Embryonic facial prominence (tissue), 1 donor: Measurements from ENCODE around the gene PALLD.

ENCODE experiments used
- DNase-seq: peaks from one replicate; pipeline ENCODE4 v3.0.0-alpha.2; 2016; ENCODE audit errors: extremely low spot score

The PALLD gene

GRCh38 chr4:168830777-168831512, 334.1 kb downstream of the PALLD start:
- DNase-seq, result no peak

- no peak for DNase-seq
Observed at GRCh38 chr4:168831585-168831918, 334.7 kb downstream of the PALLD start.

GRCh38 chr4:168831919-168832762, 335.3 kb downstream of the PALLD start:
- peak; percentile 72 for DNase-seq

- DNase-seq, result no peak
Observed at GRCh38 chr4:168832763-168833575, 336.1 kb downstream of the PALLD start.

GRCh38 chr4:168833881-168834280, 337.0 kb downstream of the PALLD start:
- no peak for DNase-seq

GRCh38 chr4:168835880-168836454, 339.1 kb downstream of the PALLD start:
- DNase-seq, result no peak

- no peak for DNase-seq
Observed at GRCh38 chr4:168836490-168836889, 339.6 kb downstream of the PALLD start.

- no peak for DNase-seq
Observed at GRCh38 chr4:168837922-168838321, 341.1 kb downstream of the PALLD start.

- no peak for DNase-seq
Observed at GRCh38 chr4:168839758-168840391, 343.0 kb downstream of the PALLD start.

- no peak for DNase-seq
Observed at GRCh38 chr4:168840392-168840763, 343.5 kb downstream of the PALLD start.

GRCh38 chr4:168841000-168841671, 344.3 kb downstream of the PALLD start:
- DNase-seq, result no peak

GRCh38 chr4:168841672-168842019, 344.8 kb downstream of the PALLD start:
- no peak for DNase-seq

- no peak for DNase-seq
Observed at GRCh38 chr4:168842186-168842585, 345.3 kb downstream of the PALLD start.

GRCh38 chr4:168843635-168844034, 346.8 kb downstream of the PALLD start:
- DNase-seq, result no peak

GRCh38 chr4:168844353-168845049, 347.6 kb downstream of the PALLD start:
- no peak for DNase-seq

GRCh38 chr4:168845897-168846296, 349.0 kb downstream of the PALLD start:
- no peak for DNase-seq

GRCh38 chr4:168846414-168846813, 349.6 kb downstream of the PALLD start:
- no peak for DNase-seq

- no peak for DNase-seq
Observed at GRCh38 chr4:168847771-168848502, 351.1 kb downstream of the PALLD start.

GRCh38 chr4:168849030-168849675, 352.3 kb downstream of the PALLD start:
- DNase-seq, result no peak
